HepG2 (cell line): ENCODE measurements around the gene C11orf65. TPM values are rescaled to one million over a fixed set of nuclear protein-coding genes. Genes with fewer than 3 reads are reported as not detected.

Source experiments
- ADNP ChIP-seq: sonication (generic); formaldehyde crosslinking; IDR thresholded peaks from 2 replicates; pipeline ENCODE4 v1.4.0; 2020; ENCODE audit warnings: missing genetic modification reagents
- FOXK1 ChIP-seq: sonication (generic); formaldehyde crosslinking; IDR thresholded peaks from 2 replicates; pipeline ENCODE4 v1.4.0; 2020; ENCODE audit warnings: low read depth, missing genetic modification reagents, borderline replicate concordance
- KDM6A ChIP-seq: IDR thresholded peaks from 2 replicates; pipeline ENCODE4 v1.6.1; 2016; ENCODE audit warnings: low read depth
- NFE2L1 ChIP-seq: sonication (generic); formaldehyde crosslinking; IDR thresholded peaks from 2 replicates; pipeline ENCODE4 v1.4.0; 2020; ENCODE audit warnings: missing genetic modification reagents, mild to moderate bottlenecking, borderline replicate concordance
- RFX5 ChIP-seq: IDR thresholded peaks from 2 replicates; pipeline ENCODE4 v1.6.1; 2011; ENCODE audit warnings: low read depth, low read length, improper control_type of control experiment
- SMAD1 ChIP-seq: sonication (generic); formaldehyde crosslinking; IDR thresholded peaks from 2 replicates; pipeline ENCODE4 v1.4.0; 2020; ENCODE audit warnings: missing genetic modification reagents, low read depth, mild to moderate bottlenecking, borderline replicate concordance
- ZBTB3 ChIP-seq: sonication (generic); formaldehyde crosslinking; IDR thresholded peaks from 2 replicates; pipeline ENCODE4 v1.4.0; 2020; ENCODE audit warnings: low read depth, mild to moderate bottlenecking, moderate library complexity, missing genetic modification reagents, borderline replicate concordance
- ZBTB7A ChIP-seq: sonication (generic); formaldehyde crosslinking; IDR thresholded peaks from 2 replicates; pipeline ENCODE4 v1.8.0; 2022; ENCODE audit warnings: mild to moderate bottlenecking, missing genetic modification reagents
- ZBTB7B ChIP-seq: sonication (generic); formaldehyde crosslinking; IDR thresholded peaks from 2 replicates; pipeline ENCODE4 v1.4.0; 2020; ENCODE audit warnings: missing genetic modification reagents
- ZFP62 ChIP-seq: sonication (generic); formaldehyde crosslinking; IDR thresholded peaks from 2 replicates; pipeline ENCODE4 v1.4.0; 2020; ENCODE audit warnings: missing genetic modification reagents
- ZNF598 ChIP-seq: sonication (generic); formaldehyde crosslinking; IDR thresholded peaks from 2 replicates; pipeline ENCODE4 v1.5.1; 2020; ENCODE audit warnings: mild to moderate bottlenecking, missing genetic modification reagents, borderline replicate concordance
- ZNF646 ChIP-seq: sonication (generic); formaldehyde crosslinking; IDR thresholded peaks from 2 replicates; pipeline ENCODE4 v1.9.0; 2021; ENCODE audit warnings: mild to moderate bottlenecking, missing genetic modification reagents
- ZNF724P ChIP-seq: sonication (generic); formaldehyde crosslinking; IDR thresholded peaks from 2 replicates; pipeline ENCODE4 v1.8.0; 2022; ENCODE audit warnings: missing genetic modification reagents, borderline replicate concordance
- ZNF740 ChIP-seq: sonication (generic); formaldehyde crosslinking; IDR thresholded peaks from 2 replicates; pipeline ENCODE4 v1.4.0; 2020; ENCODE audit warnings: missing genetic modification reagents
- ZNF775 ChIP-seq: sonication (generic); formaldehyde crosslinking; IDR thresholded peaks from 2 replicates; pipeline ENCODE4 v1.4.0; 2020; ENCODE audit warnings: missing genetic modification reagents, mild to moderate bottlenecking, moderate library complexity, borderline replicate concordance
- polyA plus RNA-seq, 8 experiments: library from polyadenylated mRNA; depleted of rRNA in 3 of 8; stranded (reverse) in 7 of 8; unstranded in 1 of 8; fragments of >200 nt; fragmentation: Illumina TruSeq in 4 of 8; extraction: Trizol in 4 of 8; gene quantifications; 2 replicates each; pipeline versions ENCODE4 v1.2.1 to v1.2.3, GENCODE V29; 2011 to 2016; ENCODE audit warnings: low read depth in 4 of 8, missing spikeins in 1 of 8, mixed read lengths in 1 of 8; ENCODE audit not compliant: insufficient read depth in 1 of 8
- total RNA-seq, 5 experiments: library from RNA; depleted of rRNA; stranded (reverse); fragments of >200 nt; fragmentation: Illumina TruSeq; extraction: Trizol; gene quantifications; 2 replicates each; pipeline ENCODE4 v1.2.3, GENCODE V29; 2016; ENCODE audit warnings: low read depth in 1 of 5
- TF ChIP-seq, protein P1 (sequence below): sonication (generic); formaldehyde crosslinking; IDR thresholded peaks from 2 replicates; pipeline ENCODE4 v1.4.0; 2020; ENCODE audit warnings: missing genetic modification reagents, borderline replicate concordance
- TF ChIP-seq, protein P2 (sequence below): sonication (generic); formaldehyde crosslinking; IDR thresholded peaks from 2 replicates; pipeline ENCODE4 v1.4.0; 2020; ENCODE audit warnings: low read depth, mild to moderate bottlenecking, missing genetic modification reagents

The C11orf65 gene
- total and polyA plus RNA-seq, 2 of the 13 experiments (the other 11 are each of a cell fraction or from before 2014, with no cell fraction given): 0.38 to 0.42 TPM

DNA sequence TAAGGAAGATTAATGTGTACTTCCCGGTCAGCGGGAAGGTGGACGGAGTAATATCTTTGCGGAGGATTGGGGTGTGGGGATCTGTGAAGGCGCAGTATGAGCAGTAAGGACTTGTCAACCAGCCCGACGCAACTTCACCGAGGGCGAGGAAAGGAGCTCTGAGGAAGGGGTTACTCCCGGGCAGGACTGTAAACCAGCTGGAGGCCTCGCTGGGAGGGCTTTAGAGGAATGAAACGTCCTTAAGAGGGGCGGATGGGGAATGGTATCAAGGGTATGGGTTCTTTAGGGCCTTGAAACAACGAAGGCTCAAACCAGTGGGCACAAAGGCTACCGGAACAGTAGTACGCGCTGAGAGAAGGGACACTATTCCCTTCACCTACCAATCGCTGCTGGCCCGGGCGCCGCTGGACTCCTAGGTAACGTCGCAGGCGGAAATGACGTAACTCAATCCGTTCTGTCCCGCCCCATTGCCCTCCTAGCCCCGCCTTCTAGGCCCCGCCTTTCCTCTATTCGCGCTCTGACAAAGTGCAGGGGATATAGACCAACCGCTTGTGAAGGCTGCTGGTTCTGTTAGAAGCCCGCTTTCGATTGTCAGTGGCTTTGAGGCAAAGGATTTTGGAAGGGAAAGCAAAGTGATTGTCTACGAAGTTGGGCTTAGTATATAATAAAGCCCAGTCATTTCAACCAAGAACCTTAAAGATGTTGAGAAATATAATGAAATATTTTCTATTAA lies at the start of gene C11orf65 (continued):
- TF ChIP-seq ZNF646 (CRISPR knock-in tag): no peak
- TF ChIP-seq ZBTB7A (CRISPR knock-in tag): no peak
- TF ChIP-seq ZFP62: no peak
- no peak for TF ChIP-seq ZBTB3 (CRISPR knock-in tag)
- no peak for TF ChIP-seq ZNF740
- no peak for TF ChIP-seq KDM6A (CRISPR knock-in tag)
- TF ChIP-seq, protein P1, sequence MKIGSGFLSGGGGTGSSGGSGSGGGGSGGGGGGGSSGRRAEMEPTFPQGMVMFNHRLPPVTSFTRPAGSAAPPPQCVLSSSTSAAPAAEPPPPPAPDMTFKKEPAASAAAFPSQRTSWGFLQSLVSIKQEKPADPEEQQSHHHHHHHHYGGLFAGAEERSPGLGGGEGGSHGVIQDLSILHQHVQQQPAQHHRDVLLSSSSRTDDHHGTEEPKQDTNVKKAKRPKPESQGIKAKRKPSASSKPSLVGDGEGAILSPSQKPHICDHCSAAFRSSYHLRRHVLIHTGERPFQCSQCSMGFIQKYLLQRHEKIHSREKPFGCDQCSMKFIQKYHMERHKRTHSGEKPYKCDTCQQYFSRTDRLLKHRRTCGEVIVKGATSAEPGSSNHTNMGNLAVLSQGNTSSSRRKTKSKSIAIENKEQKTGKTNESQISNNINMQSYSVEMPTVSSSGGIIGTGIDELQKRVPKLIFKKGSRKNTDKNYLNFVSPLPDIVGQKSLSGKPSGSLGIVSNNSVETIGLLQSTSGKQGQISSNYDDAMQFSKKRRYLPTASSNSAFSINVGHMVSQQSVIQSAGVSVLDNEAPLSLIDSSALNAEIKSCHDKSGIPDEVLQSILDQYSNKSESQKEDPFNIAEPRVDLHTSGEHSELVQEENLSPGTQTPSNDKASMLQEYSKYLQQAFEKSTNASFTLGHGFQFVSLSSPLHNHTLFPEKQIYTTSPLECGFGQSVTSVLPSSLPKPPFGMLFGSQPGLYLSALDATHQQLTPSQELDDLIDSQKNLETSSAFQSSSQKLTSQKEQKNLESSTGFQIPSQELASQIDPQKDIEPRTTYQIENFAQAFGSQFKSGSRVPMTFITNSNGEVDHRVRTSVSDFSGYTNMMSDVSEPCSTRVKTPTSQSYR (CRISPR knock-in tag): no peak
- TF ChIP-seq ZNF724P (CRISPR knock-in tag): no peak
- TF ChIP-seq FOXK1 (CRISPR knock-in tag): no peak
- no peak; the same call in 1 of the 2 replicates for TF ChIP-seq SMAD1 (CRISPR knock-in tag)
- no peak for TF ChIP-seq ZBTB7B (CRISPR knock-in tag)
- TF ChIP-seq, protein P2, sequence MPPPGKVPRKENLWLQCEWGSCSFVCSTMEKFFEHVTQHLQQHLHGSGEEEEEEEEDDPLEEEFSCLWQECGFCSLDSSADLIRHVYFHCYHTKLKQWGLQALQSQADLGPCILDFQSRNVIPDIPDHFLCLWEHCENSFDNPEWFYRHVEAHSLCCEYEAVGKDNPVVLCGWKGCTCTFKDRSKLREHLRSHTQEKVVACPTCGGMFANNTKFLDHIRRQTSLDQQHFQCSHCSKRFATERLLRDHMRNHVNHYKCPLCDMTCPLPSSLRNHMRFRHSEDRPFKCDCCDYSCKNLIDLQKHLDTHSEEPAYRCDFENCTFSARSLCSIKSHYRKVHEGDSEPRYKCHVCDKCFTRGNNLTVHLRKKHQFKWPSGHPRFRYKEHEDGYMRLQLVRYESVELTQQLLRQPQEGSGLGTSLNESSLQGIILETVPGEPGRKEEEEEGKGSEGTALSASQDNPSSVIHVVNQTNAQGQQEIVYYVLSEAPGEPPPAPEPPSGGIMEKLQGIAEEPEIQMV (CRISPR knock-in tag): 0 out of 2 replicates have a peak, but pooled peaks have one; percentile 31
- TF ChIP-seq RFX5: peak; percentile 21; the same call in 1 of the 2 replicates
- TF ChIP-seq ZNF598: no peak
- TF ChIP-seq ADNP (CRISPR knock-in tag): no peak
- TF ChIP-seq NFE2L1 (CRISPR knock-in tag): no peak
- peak; percentile 26; the same call in 1 of the 2 replicates for TF ChIP-seq ZNF775 (CRISPR knock-in tag)
